ENCODE measurements around the gene NUB1.

NUB1 gene

DNA sequence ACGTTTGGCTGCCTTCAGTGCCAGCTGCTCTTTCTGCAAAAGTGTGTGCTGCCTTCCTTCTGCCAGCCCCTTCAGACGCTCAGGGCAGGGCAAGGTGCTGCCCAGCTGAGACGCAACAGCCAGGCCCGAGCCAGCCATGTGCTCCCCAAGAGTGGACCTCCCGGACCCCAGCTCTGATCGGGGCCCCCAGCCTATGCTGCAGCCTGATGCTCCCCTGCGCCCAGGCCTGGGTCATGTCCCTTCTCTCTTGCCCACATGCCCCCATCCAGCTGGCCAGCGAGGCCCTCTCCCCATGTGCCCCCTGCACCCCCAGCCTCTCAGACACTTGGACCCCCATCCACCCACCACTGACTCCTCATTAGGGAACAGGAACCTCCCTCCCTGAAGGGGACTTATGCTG lies 50.4 kb downstream of the NUB1 start:
- no peak for DNase-seq

DNA sequence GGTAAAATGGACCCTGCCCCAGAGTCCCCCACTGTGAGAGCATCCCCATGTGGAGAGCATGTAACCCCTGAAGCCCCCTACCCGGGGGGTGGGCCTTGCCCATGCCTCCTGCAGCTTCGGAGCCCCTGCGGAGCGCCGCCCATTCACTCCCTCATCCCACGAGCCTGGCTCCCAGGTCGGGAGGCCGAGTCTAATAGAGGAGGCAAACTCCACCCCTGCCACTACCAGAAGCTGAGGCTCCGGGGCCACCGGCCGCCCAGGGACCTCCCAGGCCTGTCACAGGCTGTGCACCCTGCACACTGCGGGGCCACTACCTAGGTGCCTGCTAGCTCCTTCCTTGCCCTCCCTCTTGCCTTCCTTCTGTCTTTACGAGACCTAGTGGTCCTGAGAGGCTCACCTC lies 50.8 kb downstream of the NUB1 start:
- DNase-seq, result no peak

- no peak for DNase-seq
Measured at GRCh38 chr7:151393031-151393977, 51.7 kb downstream of the NUB1 start.

GRCh38 chr7:151394076-151395035 lies 52.7 kb downstream of the NUB1 start:
- DNase-seq, result no peak

DNA sequence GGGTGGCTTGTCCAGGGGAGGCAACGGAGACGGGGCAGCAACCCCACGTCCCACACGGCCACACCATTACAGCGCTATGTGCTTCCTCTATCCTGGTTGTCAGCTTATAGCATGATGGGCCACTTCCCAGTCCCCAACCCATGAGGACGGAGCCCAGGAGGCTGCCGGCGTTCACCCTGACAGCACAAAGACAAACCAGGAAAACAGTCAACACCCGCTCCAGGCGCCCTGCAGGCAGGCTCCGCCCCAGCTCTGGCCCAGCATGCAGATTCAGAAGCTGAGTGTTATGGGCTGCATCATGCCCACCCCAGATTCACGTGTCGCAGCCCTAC lies 53.4 kb downstream of the NUB1 start:
- no peak for DNase-seq

- no peak for DNase-seq
Measured at GRCh38 chr7:151396328-151396970, 54.8 kb downstream of the NUB1 start.

- DNase-seq, result no peak
Measured at GRCh38 chr7:151397026-151397425, 55.4 kb downstream of the NUB1 start.

GRCh38 chr7:151398446-151399304 lies 57.1 kb downstream of the NUB1 start:
- no peak for DNase-seq

- DNase-seq, result no peak
Measured at GRCh38 chr7:151399305-151399601, 57.6 kb downstream of the NUB1 start.

DNA sequence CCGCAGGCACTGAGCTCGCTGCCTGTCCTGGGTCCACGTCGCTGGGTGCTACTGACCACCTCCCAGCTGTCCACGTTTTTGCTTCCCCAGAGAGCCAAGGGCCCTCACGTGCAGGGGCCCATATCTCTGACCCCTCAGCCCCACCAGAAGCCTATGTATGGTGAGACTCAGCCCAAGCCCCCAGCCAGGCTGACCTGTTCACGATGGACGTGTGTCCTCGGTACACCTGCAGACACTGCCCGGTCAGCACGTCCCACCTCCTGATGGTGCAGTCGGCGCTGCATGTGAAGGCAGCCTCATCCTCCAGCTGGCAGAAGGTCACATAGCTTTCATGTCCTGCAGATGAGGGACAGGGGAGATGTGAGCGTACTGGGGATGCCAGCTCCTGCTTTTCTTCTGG lies 58.3 kb downstream of the NUB1 start:
- no peak for DNase-seq

GRCh38 chr7:151400626-151401315 lies 59.2 kb downstream of the NUB1 start:
- DNase-seq, result no peak

DNA sequence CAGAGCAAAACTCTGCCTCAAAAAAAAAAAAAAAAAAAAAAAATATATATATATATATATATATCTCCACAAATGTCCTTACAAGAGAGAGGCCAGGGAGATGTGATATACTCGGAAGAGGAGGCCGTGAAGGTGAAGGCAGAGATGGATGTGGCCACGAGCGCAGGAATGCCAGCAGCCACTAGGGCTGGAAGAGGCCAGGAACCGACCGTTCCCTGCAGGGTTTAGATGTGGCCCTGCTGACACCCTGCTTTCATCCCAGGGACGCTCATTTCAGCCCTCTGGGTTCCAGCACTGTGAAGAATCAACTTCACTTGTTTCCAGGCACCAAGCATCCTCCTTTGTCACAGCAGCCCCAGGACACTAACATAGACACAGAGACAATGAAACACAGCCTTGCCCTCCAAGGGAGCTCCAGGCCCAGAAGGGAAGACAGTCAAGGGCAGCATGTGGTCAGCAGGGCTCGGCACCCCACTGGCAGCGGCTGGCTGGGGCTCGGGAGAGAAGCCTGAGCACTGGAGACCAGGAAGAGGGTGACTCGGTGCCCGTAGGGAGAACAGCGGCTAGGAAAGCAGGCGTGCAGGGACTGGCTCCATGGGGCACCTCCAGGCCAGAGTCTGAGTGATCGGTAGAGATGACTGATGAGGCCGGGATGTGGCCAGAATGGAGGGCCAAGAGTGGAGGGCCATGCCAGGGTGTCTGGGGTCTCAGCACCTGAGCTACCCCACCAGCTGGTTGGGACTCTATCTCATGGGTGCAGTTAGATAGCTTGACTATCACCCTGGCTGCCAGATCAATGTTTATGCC lies 60.6 kb downstream of the NUB1 start:
- DNase-seq, result no peak

- DNase-seq, result no peak
Measured at GRCh38 chr7:151403764-151404163, 62.2 kb downstream of the NUB1 start.

- DNase-seq, result no peak
Measured at GRCh38 chr7:151404216-151405011, 62.8 kb downstream of the NUB1 start.

DNA sequence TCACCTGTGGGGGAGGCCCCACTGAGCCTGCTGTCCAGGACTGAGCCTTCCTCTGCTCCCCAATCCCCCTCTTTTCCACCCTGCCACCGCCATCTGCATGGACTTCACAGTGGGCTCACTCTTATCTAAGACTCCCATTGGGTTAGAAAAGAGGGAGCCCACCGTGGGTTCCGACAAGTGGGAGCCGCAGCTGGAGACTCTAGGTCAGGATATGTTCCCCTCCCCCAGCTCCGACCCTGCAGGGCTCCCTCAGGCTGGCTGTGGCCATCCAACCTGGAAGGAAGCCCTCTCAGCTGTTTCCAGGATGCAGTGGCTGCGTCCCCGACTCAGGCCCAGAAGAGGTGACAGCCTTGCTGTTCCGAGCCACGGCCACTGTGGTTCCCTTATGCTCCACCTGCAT lies 63.4 kb downstream of the NUB1 start:
- DNase-seq, result no peak

DNA sequence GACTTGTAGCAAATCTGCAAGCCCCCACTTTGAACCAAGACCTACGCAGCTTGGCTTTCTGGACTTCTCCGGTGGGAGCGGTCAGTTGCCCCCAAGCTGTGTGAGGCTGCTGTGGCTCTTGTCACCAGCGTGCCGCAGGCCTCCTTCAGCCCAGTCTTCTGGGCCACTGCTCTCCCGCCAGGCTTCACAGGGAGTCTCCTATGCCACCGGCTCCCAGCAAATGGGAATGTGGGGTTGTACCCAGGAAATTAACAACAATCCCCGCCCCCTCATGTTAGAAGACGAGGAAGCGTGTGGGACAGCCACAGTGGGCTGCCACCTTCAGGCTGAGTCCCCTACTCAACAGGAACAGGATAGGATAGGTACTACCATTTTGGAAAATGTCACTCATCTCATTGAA lies 64.0 kb downstream of the NUB1 start:
- no peak for DNase-seq

- DNase-seq, result no peak
Measured at GRCh38 chr7:151406051-151406875, 64.7 kb downstream of the NUB1 start.

DNA sequence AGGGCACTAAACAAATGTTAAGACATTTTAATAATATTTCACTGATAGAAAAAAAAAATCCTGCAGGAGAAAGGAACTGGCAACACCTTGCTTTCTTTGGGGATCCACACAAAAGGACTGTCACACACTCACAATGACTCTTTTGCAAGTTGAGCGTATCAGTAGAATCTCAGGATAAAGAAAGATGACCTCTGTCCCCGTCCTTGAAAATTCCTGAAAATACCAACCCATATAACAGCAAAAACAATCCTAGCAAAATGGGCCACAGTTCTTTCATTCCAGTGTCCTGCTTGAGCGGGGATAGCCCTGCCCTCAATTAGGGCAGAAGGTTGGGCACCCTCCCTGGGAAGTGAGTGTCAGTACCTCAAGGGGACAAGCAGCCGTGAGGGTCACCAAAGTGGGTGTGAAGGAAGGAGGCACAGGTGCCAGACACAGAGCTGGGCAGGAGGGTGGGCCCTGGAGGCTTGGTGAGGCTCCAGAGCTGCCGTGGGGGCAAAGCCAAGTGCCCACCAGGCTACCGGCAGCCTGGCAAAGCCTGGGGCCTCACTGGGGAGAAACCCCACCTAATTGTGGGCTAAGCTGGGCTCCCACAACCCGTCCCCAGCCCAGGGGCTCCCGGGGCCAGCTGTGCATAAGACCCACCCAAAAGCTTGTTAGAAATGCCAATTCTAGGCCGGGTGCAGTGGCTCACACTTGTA lies 65.4 kb downstream of the NUB1 start:
- DNase-seq, result no peak

DNA sequence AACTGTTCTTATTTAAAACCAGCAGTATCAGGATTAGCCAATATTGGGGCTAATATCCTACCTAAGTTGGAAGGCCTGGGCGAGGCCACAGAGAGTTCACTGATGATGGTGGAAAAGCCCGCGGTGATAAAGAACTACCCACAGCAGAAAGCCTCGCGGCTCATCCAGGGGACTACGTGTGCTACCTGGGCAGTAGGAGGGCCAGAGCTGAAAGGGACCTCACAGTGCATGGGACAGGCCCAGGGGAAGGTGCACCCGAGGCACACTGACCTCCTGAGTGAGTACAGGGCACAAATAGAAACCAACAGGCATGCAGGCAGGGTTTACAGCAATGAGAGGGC lies 66.9 kb downstream of the NUB1 start:
- no peak for DNase-seq
